A549 (cell line): ENCODE measurements around the gene SH2D2A. TPM values are rescaled to one million over a fixed set of nuclear protein-coding genes. Genes with fewer than 3 reads are reported as not detected.

Source experiments
- ATAC-seq, 2 experiments: fragments of 200-7000 bp in 1 of 2; fragments of >200 bp in 1 of 2; cut with Nextera tagmentation in 1 of 2; cut with Tn5 transposase in 1 of 2; 3 replicates each; pipeline versions ENCODE4 v1.8.0 to v1.9.1; 2018 to 2020; ENCODE audit warnings: mild to moderate bottlenecking in 1 of 2, moderate library complexity in 1 of 2
- CTCF ChIA-PET: fragments of 300-600 bp; sonication (Branson Sonifier 250); formaldehyde crosslinking; extraction: SDS; loops from one replicate; lab custom pipeline; 2021; ENCODE audit warnings: antibody characterized with exemption, inconsistent platforms; lab: Yijun Ruan, JAX
- POLR2A ChIA-PET: fragments of 350-600 bp; formaldehyde crosslinking; extraction: SDS; loops from one replicate; lab custom pipeline; 2021; ENCODE audit warnings: antibody characterized with exemption, inconsistent platforms; lab: Yijun Ruan, JAX
- DNase-seq, 2 experiments: peaks; one replicate each; pipeline versions ENCODE4 v3.0.0 to v3.0.0-alpha.2; 2011 to 2016; ENCODE audit warnings: low read depth in 1 of 2, low spot score in 1 of 2
- FAIRE-seq: peaks from 2 replicates; lab custom pipeline; 2011; peaks lifted over from hg19 to GRCh38; lab: Jason Lieb, UNC
- H3K27ac ChIP-seq, 2 experiments: fragments of >200 bp; sonication (Bioruptor Twin); formaldehyde crosslinking; 3 replicates each; pipeline ENCODE4 v1.5.1; 2016 to 2017
- H3K4me1 ChIP-seq: fragments of >200 bp; sonication (Bioruptor Twin); formaldehyde crosslinking; 3 replicates; pipeline ENCODE4 v1.6.1; 2016
- H3K4me2 ChIP-seq: fragments of >200 bp; sonication (Bioruptor Twin); formaldehyde crosslinking; 3 replicates; pipeline ENCODE4 v1.6.1; 2016
- H3K4me3 ChIP-seq: fragments of >200 bp; sonication (Bioruptor Twin); formaldehyde crosslinking; 3 replicates; pipeline ENCODE4 v1.5.1; 2016
- H3K9me3 ChIP-seq: fragments of >200 bp; sonication (Bioruptor Twin); formaldehyde crosslinking; 3 replicates; pipeline ENCODE4 v1.6.1; 2016
- ATOH8 ChIP-seq: fragments of 250-450 bp; sonication (Bioruptor Pico); IDR thresholded peaks from 2 replicates; pipeline ENCODE4 v1.5.0; 2020; ENCODE audit warnings: low read depth, mild to moderate bottlenecking, moderate library complexity
- CHD4 ChIP-seq: fragments of 200-600 bp; sonication (generic); IDR thresholded peaks from 2 replicates; pipeline ENCODE4 v1.6.1; 2016; ENCODE audit warnings: antibody characterized with exemption, mild to moderate bottlenecking, borderline replicate concordance
- ESRRA ChIP-seq: fragments of 150-350 bp; IDR thresholded peaks from 2 replicates; pipeline ENCODE4 v1.6.1; 2014; ENCODE audit warnings: mild to moderate bottlenecking, low read length, borderline replicate concordance
- FOXS1 ChIP-seq: fragments of 250-450 bp; sonication (Bioruptor Pico); IDR thresholded peaks from 2 replicates; pipeline ENCODE4 v1.5.0; 2020; ENCODE audit warnings: mild to moderate bottlenecking, moderate library complexity
- GATA3 ChIP-seq: IDR thresholded peaks from 2 replicates; pipeline ENCODE4 v1.6.1; 2012; ENCODE audit warnings: borderline replicate concordance
- HDAC2 ChIP-seq: fragments of 200-600 bp; sonication (generic); IDR thresholded peaks from 2 replicates; pipeline ENCODE4 v1.6.1; 2016
- HOXA7 ChIP-seq: fragments of 250-450 bp; sonication (Bioruptor Pico); IDR thresholded peaks from 2 replicates; pipeline ENCODE4 v1.5.0; 2020; ENCODE audit warnings: mild to moderate bottlenecking, moderate library complexity
- JUN ChIP-seq, 2 experiments: fragments of >200 bp; sonication (Bioruptor Twin); formaldehyde crosslinking; IDR thresholded peaks; 2 replicates in 1 of 2; 3 replicates in 1 of 2; pipeline ENCODE4 v1.6.1; 2016 to 2017
- KDM1A ChIP-seq: fragments of 200-600 bp; sonication (generic); IDR thresholded peaks from 2 replicates; pipeline ENCODE4 v1.6.1; 2016; ENCODE audit warnings: low read depth, mild to moderate bottlenecking
- MAZ ChIP-seq: fragments of 150-350 bp; IDR thresholded peaks from 2 replicates; pipeline ENCODE4 v1.6.1; 2014; ENCODE audit warnings: antibody characterized with exemption, low read depth, low read length, borderline replicate concordance
- MYC ChIP-seq: IDR thresholded peaks from 2 replicates; pipeline ENCODE4 v1.6.1; 2012; ENCODE audit warnings: mild to moderate bottlenecking, inconsistent platforms, low read length, improper control_type of control experiment, borderline replicate concordance
- NR3C1 ChIP-seq: fragments of >200 bp; sonication (Bioruptor Twin); formaldehyde crosslinking; IDR thresholded peaks from 3 replicates; pipeline ENCODE4 v1.6.1; 2017
- PHF8 ChIP-seq: fragments of 200-600 bp; sonication (generic); IDR thresholded peaks from 2 replicates; pipeline ENCODE4 v1.6.1; 2016; ENCODE audit warnings: low read depth, mild to moderate bottlenecking, antibody characterized with exemption, moderate library complexity, borderline replicate concordance
- POLR2A ChIP-seq: IDR thresholded peaks from 2 replicates; pipeline ENCODE4 v1.6.1; 2012; ENCODE audit warnings: mild to moderate bottlenecking, low read length
- RAD21 ChIP-seq, 2 experiments: fragments of >200 bp in 1 of 2; sonication (Bioruptor Twin) in 1 of 2; formaldehyde crosslinking in 1 of 2; IDR thresholded peaks in 1 of 2; conservative IDR thresholded peaks in 1 of 2; 2 replicates in 1 of 2; 3 replicates in 1 of 2; pipeline ENCODE4 v1.6.1; 2012 to 2018; ENCODE audit warnings: inconsistent platforms in 1 of 2
- RARB ChIP-seq: fragments of 250-450 bp; sonication (Bioruptor Pico); IDR thresholded peaks from 2 replicates; pipeline ENCODE4 v1.8.0; 2021; ENCODE audit warnings: mild to moderate bottlenecking, moderate library complexity
- RNF2 ChIP-seq: fragments of 200-600 bp; sonication (generic); IDR thresholded peaks from 2 replicates; pipeline ENCODE4 v1.6.1; 2016; ENCODE audit warnings: low read depth, mild to moderate bottlenecking, antibody characterized with exemption, moderate library complexity, borderline replicate concordance
- SMC3 ChIP-seq: fragments of >200 bp; sonication (Bioruptor Twin); formaldehyde crosslinking; IDR thresholded peaks from 3 replicates; pipeline ENCODE4 v1.6.1; 2018; ENCODE audit warnings: inconsistent platforms
- WGBS: methylation state at CpG from one replicate; pipeline ENCODE4 v1.1.6; 2017; ENCODE audit errors: missing lambda C conversion rate; 5-methylcytosine and 5-hydroxymethylcytosine counted together
- polyA plus RNA-seq, 4 experiments: library from polyadenylated mRNA; depleted of rRNA in 3 of 4; stranded (reverse); fragments of >200 nt; fragmentation: RNase III in 1 of 4; extraction: RNeasy Plus Mini Kit Qiagen cat#74134 plus additional on column Dnase treatment in 1 of 4; gene quantifications; 2 replicates in 3 of 4; 3 replicates in 1 of 4; pipeline ENCODE4 v1.2.3, GENCODE V29; 2011 to 2017

Gene SH2D2A
- polyA plus RNA-seq, 2 of the 4 experiments (the other 2 are of a cell fraction): 1.6 to 1.8 TPM

GRCh38 chr1:156804572-156805243 is 11.9 kb downstream of the SH2D2A start:
- FAIRE-seq: no peak
- WGBS: 62% methylated on average over 5 of the region's 6 CpGs
- no peaks in the 10 kb centered on the region for H3K4me1 ChIP-seq
- H3K9me3 ChIP-seq: no peaks in the 10 kb centered on the region
- ChIA-PET POLR2A (interaction anchor here (0.5 kb wide), 1 partner anchor 110 kb away, joined by 3 read pairs; no protein-coding TSS in a partner anchor), CTCF (interaction anchor here (0.7 to 27.2 kb wide), 9 partner anchors 8 to 115 kb away, joined by 3 to 480 read pairs (median 6); partner anchors contain the start of genes INSRR and NTRK1)
- 0 out of 6 replicates have a peak, but pooled peaks of 1 of the 2 experiments have one; percentile 4 for ATAC-seq
- H3K4me3 ChIP-seq: no peak overlapping the region
- DNase-seq: no peak
- no peak for TF ChIP-seq ESRRA
- TF ChIP-seq HDAC2: no peak
- TF ChIP-seq RARB (CRISPR knock-in tag): no peak
- TF ChIP-seq FOXS1: no peak
- no peak for TF ChIP-seq ATOH8 (CRISPR knock-in tag)
- TF ChIP-seq NR3C1: no peak
- no peak for TF ChIP-seq KDM1A
- no peak for TF ChIP-seq RAD21 (conservative IDR thresholded peaks at IDR 0.05 in 1 of 2, IDR thresholded peaks at IDR 0.05 in 1 of 2)
- TF ChIP-seq MAZ: no peak
- no peak overlapping the region for H3K4me2 ChIP-seq
- no peak overlapping the region for H3K27ac ChIP-seq

- H3K4me2 ChIP-seq: no peak overlapping the region
- CTCF ChIA-PET: interaction anchor here (1.2 to 27.2 kb wide), 6 partner anchors 8 to 115 kb away, joined by 3 to 480 read pairs (median 8); partner anchors contain the start of genes INSRR and NTRK1
- no peak for DNase-seq
- no peaks in the 10 kb centered on the region for H3K9me3 ChIP-seq
- ATAC-seq: peak in 1 of 2 experiments; percentile 8; a peak in 1 of 6 replicates
- WGBS: 72% methylated on average over 3 of the region's 3 CpGs
- H3K4me1 ChIP-seq: no peaks in the 10 kb centered on the region
- POLR2A ChIA-PET: no interaction called here
- FAIRE-seq: no peak
- H3K4me3 ChIP-seq: no peak overlapping the region
- TF ChIP-seq RNF2 (no peak), NR3C1 (no peak), MYC (no peak), JUN (IDR thresholded peaks at IDR 0.05) (no peak), GATA3 (no peak), HOXA7 (CRISPR knock-in tag) (no peak), KDM1A (no peak), POLR2A (no peak), FOXS1 (no peak), SMC3 (no peak)
- no peak overlapping the region for H3K27ac ChIP-seq
These were observed 12.6 kb downstream of the SH2D2A start for GRCh38 chr1:156804026-156804425.

- 93% methylated on average over 11 of the region's 13 CpGs for WGBS
- TF ChIP-seq CHD4 (no peak), PHF8 (no peak)
- Histone ChIP-seq H3K27ac (no peak overlapping the region), H3K4me1 (no peaks in the 10 kb centered on the region), H3K9me3 (no peaks in the 10 kb centered on the region), H3K4me2 (no peak overlapping the region), H3K4me3 (no peak overlapping the region)
- POLR2A ChIA-PET: no interaction called here
- DNase-seq (no peak), ATAC-seq (peak in 1 of 2 experiments; percentile 14; a peak in 1 of 6 replicates), FAIRE-seq (no peak)
- CTCF ChIA-PET: interaction anchor here (1.2 to 27.2 kb wide), 7 partner anchors 10 to 124 kb away, joined by 3 to 480 read pairs (median 15); partner anchors contain the start of genes INSRR, NTRK1 and PEAR1
These were observed 13.4 kb downstream of the SH2D2A start for GRCh38 chr1:156803086-156803851.
